CD4-positive, alpha-beta T cell treated with Interleukin-10 for 1 hour (primary cell): ENCODE results near the gene OR2D2.
"Not testable (repeated sequence)": the region's sequence is repeated elsewhere in the genome, so short reads cannot be mapped to it uniquely, and the experiment has no call there.

ENCODE experiments used
- DNase-seq: peaks from one replicate; pipeline ENCODE4 v3.0.0-alpha.2; 2020

The OR2D2 gene

DNA sequence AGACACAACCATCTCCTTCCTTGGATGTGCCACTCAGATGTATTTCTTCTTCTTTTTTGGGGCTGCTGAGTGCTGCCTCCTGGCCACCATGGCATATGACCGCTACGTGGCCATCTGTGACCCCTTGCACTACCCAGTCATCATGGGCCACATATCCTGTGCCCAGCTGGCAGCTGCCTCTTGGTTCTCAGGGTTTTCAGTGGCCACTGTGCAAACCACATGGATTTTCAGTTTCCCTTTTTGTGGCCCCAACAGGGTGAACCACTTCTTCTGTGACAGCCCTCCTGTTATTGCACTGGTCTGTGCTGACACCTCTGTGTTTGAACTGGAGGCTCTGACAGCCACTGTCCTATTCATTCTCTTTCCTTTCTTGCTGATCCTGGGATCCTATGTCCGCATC, 15.4 kb downstream of the OR2D2 start:
- no peak for DNase-seq

GRCh38 chr11:6876325-6876724, 16.0 kb downstream of the OR2D2 start, which contains the start of gene OR10A4:
OR10A4 (plus strand) TSS chr11:6876625; CDS start chr11:6876648, 23 bp downstream.
- DNase-seq, result no peak

GRCh38 chr11:6875761-6876160, 16.5 kb downstream of the OR2D2 start:
- no peak for DNase-seq

GRCh38 chr11:6871278-6871677, 21.0 kb downstream of the OR2D2 start:
- DNase-seq, result no peak

GRCh38 chr11:6864438-6864837, 27.9 kb downstream of the OR2D2 start:
- DNase-seq, result no peak

DNA sequence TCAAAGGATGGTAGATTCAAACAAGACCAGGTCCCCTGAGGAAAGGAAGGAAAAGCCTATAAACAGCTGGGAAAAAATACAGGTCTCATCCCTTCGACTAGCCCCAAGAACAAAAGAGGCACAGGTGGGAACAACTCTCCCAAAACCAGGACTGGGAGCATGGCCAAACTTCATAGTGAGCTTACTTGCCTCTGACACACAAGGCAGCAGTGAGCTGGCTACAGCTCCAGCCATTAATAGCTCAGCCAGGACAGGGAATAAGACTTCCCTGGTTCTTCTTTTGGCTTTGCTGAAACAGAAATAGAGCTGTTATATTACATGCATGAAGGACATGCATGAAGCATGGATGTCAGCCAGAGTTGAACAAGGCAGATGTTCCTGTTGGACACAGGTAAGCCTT, 29.3 kb downstream of the OR2D2 start, which contains the start of gene OR10A2:
Gene OR10A2, plus strand, starts transcription at position 97 of the 400 bp plus-strand sequence. CDS start 6,698 bp downstream, outside the sequence.
- no peak for DNase-seq

DNA sequence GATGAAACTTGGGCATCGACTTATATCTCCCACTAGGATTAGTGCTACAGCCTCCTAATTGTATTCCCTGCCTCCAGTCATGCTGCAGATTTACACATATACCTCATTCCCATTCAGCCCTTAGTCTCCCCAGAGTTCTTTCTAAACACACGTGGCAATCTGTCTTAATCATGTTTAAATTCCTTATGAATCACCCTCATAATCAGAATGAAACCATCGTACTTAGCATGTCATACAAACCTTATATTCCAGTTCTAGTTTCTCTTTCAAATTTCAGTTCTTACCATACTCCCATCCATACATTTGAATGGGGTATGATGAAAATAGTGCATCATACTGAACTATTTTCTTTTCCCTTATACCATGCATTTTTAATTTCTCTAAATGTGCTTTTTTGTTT, 35.4 kb downstream of the OR2D2 start:
- no peak for DNase-seq

DNA sequence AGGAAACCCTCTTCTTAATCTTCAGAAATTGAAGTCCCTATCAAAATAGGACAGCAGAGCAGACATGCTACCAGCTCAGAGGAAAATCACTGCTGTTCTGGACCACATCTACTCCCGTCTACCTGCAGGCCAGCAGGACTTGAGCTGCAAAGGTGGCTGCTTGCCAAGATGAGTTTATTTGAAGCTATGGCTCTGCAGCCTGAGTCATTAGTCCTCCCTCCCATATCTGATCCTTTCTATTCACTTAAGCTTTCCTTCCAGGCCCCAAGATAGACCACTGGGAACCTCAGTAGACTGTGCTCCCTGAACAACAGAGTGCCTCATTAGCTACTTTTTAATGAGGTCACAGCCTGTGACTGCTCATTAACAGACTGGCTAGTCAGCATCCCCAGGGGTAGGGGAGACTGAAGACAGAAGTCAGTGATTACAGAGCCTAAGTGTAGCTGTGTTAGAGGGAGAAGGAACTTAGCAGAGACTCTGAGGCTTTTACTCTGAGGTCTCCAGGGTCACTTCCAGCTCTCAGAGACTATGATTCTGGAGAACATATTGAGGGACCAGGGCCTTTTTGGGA, 36.2 kb downstream of the OR2D2 start:
- DNase-seq, result no peak

GRCh38 chr11:6854801-6855200, 37.5 kb downstream of the OR2D2 start:
- DNase-seq, result not testable (repeated sequence)

GRCh38 chr11:6850526-6850925, 41.8 kb downstream of the OR2D2 start:
- no peak for DNase-seq

- no peak for DNase-seq
These were observed 46.9 kb downstream of the OR2D2 start, which contains the start of gene OR10A5 for GRCh38 chr11:6845383-6845782. OR10A5 (plus strand) TSS chr11:6845683; CDS start chr11:6845683, 0 bp downstream.

GRCh38 chr11:6844356-6844755, 47.9 kb downstream of the OR2D2 start:
- DNase-seq, result no peak

- no peak for DNase-seq
These were observed 48.6 kb downstream of the OR2D2 start for GRCh38 chr11:6843670-6844069.

GRCh38 chr11:6841694-6842093, 50.6 kb downstream of the OR2D2 start:
- DNase-seq, result no peak
